ENCODE measurements around the gene MARS1. TPM values are rescaled to one million over a fixed set of nuclear protein-coding genes. Genes with fewer than 3 reads are reported as not detected.
"Not testable (repeated sequence)": the region's sequence is repeated elsewhere in the genome, so short reads cannot be mapped to it uniquely, and the experiment has no call there.

MARS1 gene
- total RNA-seq: 10 to 100 TPM; 54.2 to 94.6 (median 69.6) TPM

DNA sequence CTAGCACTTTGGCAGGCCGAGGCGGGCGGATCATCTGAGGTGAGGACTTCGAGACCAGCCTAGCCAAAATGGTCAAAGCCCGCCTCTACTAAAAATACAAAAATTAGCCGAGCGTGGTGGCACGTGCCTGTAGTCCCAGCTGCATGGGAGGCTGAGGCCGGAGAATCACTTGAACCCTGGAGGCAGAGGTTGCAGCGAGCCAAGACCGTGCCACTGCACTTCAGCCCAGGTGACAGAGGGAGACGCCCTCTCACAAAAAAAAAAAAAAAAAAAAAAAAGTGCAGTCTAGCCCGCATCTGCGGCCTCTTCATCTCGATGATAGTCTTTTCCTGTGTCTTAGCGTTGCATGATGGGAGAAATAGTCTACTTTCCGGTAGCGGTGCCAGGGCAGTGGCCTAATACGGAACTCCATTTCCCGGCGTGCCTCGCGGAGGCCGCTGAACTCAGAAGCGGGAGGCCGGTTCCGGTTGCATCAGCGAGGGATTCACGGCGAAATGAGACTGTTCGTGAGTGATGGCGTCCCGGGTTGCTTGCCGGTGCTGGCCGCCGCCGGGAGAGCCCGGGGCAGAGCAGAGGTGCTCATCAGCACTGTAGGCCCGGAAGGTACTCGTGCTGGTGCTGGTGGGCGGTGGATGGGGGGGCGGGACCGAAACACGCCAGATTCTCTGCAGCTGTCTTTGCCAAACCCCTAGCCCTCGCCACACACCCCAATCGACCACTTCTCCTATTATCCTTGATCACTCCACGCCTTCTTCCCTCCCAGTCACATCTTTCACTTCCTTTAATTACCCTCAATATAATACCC lies at the start of gene MARS1:
Gene MARS1, plus strand, starts transcription at position 472 of the 805 bp plus-strand sequence. Its CDS starts 23 bp downstream, at position 495.
- Histone ChIP-seq H3K36me3 (peaks cover 6 to 37% (median 11%) of the 10 kb centered on the region in 3 donors), H3K4me3 (peak within 1 kb of the TSS; percentile 68 to 99 (median 86)), H3K27me3 (peaks cover 0 to 4% (median 0%) of the 10 kb centered on the region in 4 donors), H3K4me1 (peaks cover 5 to 22% (median 10%) of the 10 kb centered on the region in 3 donors), H3K9me3 (no peaks in the 10 kb centered on the region), H3K27ac (peak within 1 kb of the TSS; percentile 78 to 93 (median 90))
- 1 to 2% methylated on average over 28 to 40 of the region's 47 CpGs for WGBS, 2 donors
- intact Hi-C loops (cut with DNase I): no loop called here
- peak in 2 of 4 donors; percentile 56 to 64 for TF ChIP-seq POLR2A (IDR thresholded peaks at IDR 0.05)
- peak in 3 of 6 experiments; percentile 14 to 48 (median 18) for TF ChIP-seq CTCF (IDR thresholded peaks at IDR 0.05)
- DNase-seq: peak; percentile 74

DNA sequence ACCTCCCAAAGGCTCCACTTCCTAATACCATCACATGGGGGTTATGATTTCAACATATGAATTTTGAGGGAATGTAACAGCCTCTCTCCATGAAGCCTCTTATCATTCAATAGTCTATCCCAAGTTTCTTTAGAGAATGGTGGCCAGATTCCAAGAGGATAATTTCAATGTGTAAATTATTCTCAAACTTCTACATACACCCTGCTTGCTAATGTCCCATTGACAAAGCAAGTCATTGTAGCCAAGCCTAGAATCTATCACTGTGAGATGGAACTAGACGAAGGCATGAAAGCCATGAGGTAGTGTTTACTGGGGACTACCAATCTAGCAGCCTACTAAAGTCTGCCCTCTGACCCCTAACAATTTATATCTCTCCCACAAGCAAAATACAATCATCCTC lies 49.5 kb upstream of the MARS1 start:
- WGBS, 2 donors: 86 to 87% methylated on average over 1 of the region's 1 CpG
- Histone ChIP-seq H3K9me3 (peaks cover 0 to 7% (median 0%) of the 10 kb centered on the region in 3 donors), H3K4me3 (no peak overlapping the region), H3K27ac (no peak overlapping the region), H3K36me3 (no peaks in the 10 kb centered on the region), H3K27me3 (no peaks in the 10 kb centered on the region), H3K4me1 (no peaks in the 10 kb centered on the region)
- no peak for DNase-seq
- intact Hi-C loops (cut with DNase I): no loop called here
- no peak for TF ChIP-seq CTCF (IDR thresholded peaks at IDR 0.05)
- TF ChIP-seq POLR2A (IDR thresholded peaks at IDR 0.05): no peak

GRCh38 chr12:57439762-57440266 lies 48.1 kb upstream of the MARS1 start:
- DNase-seq: no peak
- 80 to 81% methylated on average over 4 of the region's 4 CpGs for whole genome bisulfite sequencing, 2 donors

GRCh38 chr12:57441393-57441792 lies 46.5 kb upstream of the MARS1 start:
- 67 to 72% methylated on average over 2 of the region's 2 CpGs for WGBS, 2 donors
- H3K27ac ChIP-seq; H3K36me3 ChIP-seq; intact Hi-C loops (cut with DNase I); H3K4me1 ChIP-seq; H3K27me3 ChIP-seq; H3K9me3 ChIP-seq; DNase-seq; H3K4me3 ChIP-seq: not testable (repeated sequence)

More at GRCh38 chr12:57439762-57440266, 48.1 kb upstream of the MARS1 start:
- H3K27ac ChIP-seq: no peak overlapping the region
- no peaks in the 10 kb centered on the region for H3K4me1 ChIP-seq
- intact Hi-C loops (cut with DNase I): no loop called here
- peaks cover 0 to 7% (median 0%) of the 10 kb centered on the region in 3 donors for H3K9me3 ChIP-seq
- H3K27me3 ChIP-seq: no peaks in the 10 kb centered on the region
- H3K36me3 ChIP-seq: no peaks in the 10 kb centered on the region
- TF ChIP-seq CTCF (IDR thresholded peaks at IDR 0.05) (no peak), POLR2A (IDR thresholded peaks at IDR 0.05) (no peak)
- H3K4me3 ChIP-seq: no peak overlapping the region

DNA sequence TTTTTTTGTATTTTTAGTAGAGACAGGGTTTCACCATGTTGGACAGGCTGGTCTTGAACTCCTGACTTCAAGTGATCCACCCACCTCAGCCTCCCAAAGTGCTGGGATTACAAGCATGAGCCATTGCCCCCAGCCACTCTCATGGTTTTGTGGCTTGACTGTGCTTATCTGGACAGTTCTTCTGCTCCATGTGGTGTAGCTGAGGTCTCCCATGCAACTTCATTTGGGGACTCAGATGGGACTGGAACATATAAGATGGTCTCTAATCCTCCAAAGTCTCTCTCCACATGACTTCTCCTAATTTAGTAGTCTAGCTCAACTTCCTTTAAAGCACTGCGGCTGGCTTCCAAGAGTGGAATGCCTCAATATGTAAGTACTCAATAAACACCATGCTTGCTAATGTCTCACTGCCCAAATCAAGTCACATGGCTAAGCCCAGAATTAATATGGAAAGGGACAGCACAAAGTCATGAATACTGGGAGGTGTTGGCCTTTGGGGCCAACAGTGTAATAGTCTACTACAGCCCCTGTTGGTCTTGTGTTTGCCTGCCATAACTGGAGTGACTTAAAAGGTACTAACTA lies 45.9 kb upstream of the MARS1 start:
- no peaks in the 10 kb centered on the region for H3K36me3 ChIP-seq
- WGBS, 2 donors: 38 to 92% methylated on average over 1 of the region's 1 CpG
- no peaks in the 10 kb centered on the region for H3K4me1 ChIP-seq
- intact Hi-C loops (cut with DNase I): no loop called here
- H3K9me3 ChIP-seq: peaks cover 0 to 7% (median 0%) of the 10 kb centered on the region in 3 donors
- H3K4me3 ChIP-seq: no peak overlapping the region
- TF ChIP-seq POLR2A (IDR thresholded peaks at IDR 0.05) (no peak), CTCF (IDR thresholded peaks at IDR 0.05) (no peak)
- H3K27ac ChIP-seq: no peak overlapping the region
- DNase-seq: no peak
- no peaks in the 10 kb centered on the region for H3K27me3 ChIP-seq

- H3K27ac ChIP-seq; DNase-seq; H3K4me1 ChIP-seq; H3K27me3 ChIP-seq; H3K4me3 ChIP-seq; intact Hi-C loops (cut with DNase I); H3K36me3 ChIP-seq; H3K9me3 ChIP-seq: not testable (repeated sequence)
- WGBS, 2 donors: 75 to 81% methylated on average over 6 of the region's 6 CpGs
Measured at GRCh38 chr12:57444337-57444736, 43.5 kb upstream of the MARS1 start.

All from esophagus squamous epithelium (tissue), 5 donors.